A549 (cell line): ENCODE data around the gene PHF2.

Experiments used
- POLR2A ChIP-seq: IDR thresholded peaks from 2 replicates; pipeline ENCODE4 v1.6.1; 2012; ENCODE audit warnings: mild to moderate bottlenecking, low read length
- RAD21 ChIP-seq, 2 experiments: fragments of >200 bp in 1 of 2; sonication (Bioruptor Twin) in 1 of 2; formaldehyde crosslinking in 1 of 2; IDR thresholded peaks in 1 of 2; conservative IDR thresholded peaks in 1 of 2; 2 replicates in 1 of 2; 3 replicates in 1 of 2; pipeline ENCODE4 v1.6.1; 2012 to 2018; ENCODE audit warnings: inconsistent platforms in 1 of 2
- TF ChIP-seq, protein P1 (sequence below): fragments of >200 bp; sonication (Bioruptor Twin); formaldehyde crosslinking; IDR thresholded peaks from 3 replicates; pipeline ENCODE4 v1.5.1; 2016

DNA sequence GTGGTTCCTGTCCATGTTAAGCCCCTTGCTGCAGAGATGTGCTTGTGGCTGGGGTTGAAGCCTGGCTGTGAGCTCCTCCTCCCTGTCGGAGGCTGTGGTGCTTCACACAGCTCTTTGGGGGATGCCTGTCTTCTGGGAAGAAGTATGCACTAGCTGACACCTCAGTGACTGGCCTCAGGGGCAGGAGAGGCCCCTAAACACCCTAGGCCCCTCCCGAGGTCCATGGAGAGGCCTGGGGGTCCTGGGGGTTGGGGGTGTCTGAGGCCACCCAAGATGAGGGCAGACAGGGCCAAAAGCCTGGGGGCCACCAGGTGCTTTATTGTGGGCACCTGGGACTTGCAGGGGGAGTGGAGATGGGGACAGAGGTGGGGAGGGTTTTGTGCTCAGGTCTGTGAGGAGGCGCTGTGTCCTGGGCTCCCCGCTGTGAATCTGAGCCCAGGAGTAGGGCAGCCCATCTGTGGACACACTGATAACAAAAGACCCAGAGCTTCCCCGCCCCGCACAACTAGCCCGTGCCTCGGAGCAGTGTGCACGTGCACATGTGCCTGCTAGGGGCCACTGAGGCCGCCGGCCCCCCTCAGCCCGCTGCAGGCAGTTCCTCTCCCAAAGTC is 92.0 kb downstream of the PHF2 start:
- TF ChIP-seq RAD21 (conservative IDR thresholded peaks at IDR 0.05 in 1 of 2, IDR thresholded peaks at IDR 0.05 in 1 of 2) (no peak), POLR2A (no peak)
- TF ChIP-seq, protein P1, sequence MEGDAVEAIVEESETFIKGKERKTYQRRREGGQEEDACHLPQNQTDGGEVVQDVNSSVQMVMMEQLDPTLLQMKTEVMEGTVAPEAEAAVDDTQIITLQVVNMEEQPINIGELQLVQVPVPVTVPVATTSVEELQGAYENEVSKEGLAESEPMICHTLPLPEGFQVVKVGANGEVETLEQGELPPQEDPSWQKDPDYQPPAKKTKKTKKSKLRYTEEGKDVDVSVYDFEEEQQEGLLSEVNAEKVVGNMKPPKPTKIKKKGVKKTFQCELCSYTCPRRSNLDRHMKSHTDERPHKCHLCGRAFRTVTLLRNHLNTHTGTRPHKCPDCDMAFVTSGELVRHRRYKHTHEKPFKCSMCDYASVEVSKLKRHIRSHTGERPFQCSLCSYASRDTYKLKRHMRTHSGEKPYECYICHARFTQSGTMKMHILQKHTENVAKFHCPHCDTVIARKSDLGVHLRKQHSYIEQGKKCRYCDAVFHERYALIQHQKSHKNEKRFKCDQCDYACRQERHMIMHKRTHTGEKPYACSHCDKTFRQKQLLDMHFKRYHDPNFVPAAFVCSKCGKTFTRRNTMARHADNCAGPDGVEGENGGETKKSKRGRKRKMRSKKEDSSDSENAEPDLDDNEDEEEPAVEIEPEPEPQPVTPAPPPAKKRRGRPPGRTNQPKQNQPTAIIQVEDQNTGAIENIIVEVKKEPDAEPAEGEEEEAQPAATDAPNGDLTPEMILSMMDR = no peak
